GM18907 (cell line): ENCODE results near the gene SPOCK1.
A peak's percentile ranks its signal among the peaks of the same experiment; 100 is the strongest.
"Not testable (repeated sequence)": the region's sequence is repeated elsewhere in the genome, so short reads cannot be mapped to it uniquely, and the experiment has no call there.

ENCODE experiments used
- ATAC-seq: cut with Tn5 transposase; IDR thresholded peaks from one replicate; pipeline ENCODE4 v1.9.1; 2021; ENCODE audit warnings: mild to moderate bottlenecking, moderate library complexity; ENCODE audit not compliant: unreplicated experiment

The SPOCK1 gene

DNA sequence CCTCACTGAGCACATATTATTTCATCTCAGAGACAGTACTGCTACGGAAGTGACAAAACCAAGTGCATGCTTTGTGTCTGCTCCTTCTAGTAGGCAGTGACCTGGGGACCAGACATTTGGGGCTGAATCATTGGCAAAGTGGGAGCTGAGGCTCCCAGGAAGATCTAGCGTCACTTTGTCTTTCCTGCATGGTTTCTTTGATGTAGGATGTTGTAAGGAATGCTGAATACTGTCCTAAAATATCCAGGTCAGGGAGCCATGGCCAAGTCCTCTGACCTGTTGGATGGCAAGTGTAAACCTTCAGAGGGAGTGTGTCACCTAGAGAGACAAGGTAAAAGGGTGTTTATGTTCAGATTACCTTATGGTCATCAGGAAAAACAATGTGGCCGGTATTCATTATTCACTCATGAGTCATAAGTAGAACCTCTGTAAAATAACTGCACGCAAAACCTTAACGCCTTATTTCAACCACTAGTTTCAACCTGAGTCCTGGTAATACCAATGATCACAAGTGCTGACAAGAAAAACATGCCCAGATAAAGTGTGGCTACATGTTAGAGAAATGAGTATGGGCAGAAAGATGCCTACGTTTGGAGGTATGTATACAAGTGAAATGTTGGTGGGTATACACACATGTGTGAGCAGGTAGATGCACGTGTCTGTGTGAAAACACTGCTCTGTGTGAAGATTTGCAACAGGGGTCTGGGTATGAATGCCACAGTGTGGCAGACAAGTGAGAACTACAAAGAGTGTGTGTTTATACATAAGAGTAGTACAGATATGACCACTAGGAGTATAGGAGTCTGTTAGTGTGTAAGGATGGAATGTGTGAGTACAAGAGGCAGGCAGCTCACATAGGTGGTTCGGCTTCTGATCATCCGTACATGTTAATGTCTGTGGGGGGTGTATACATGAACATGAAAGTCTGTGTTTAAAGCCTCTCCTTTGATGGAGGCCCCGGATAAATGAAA is 263.9 kb downstream of the SPOCK1 start:
- ATAC-seq: no peak

DNA sequence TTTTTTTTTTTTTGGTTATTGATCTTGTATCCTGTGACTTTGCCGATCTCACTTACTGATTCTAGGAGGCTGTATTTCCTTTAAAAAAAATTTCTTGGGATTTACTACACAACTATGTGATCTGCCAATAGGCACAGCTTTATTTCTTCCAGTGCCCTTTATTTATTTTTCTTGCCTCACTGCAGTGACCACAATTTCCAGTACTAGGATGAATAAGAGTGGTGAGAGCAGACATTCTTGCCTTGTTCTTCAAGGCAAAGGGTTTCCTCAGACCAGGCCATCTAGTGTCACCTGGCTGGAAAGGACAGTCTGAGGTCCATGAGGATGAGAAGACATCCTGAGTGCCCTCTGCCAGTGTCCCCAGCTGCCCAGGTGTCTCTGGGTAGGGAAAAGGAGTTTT is 265.4 kb downstream of the SPOCK1 start:
- no peak for ATAC-seq

DNA sequence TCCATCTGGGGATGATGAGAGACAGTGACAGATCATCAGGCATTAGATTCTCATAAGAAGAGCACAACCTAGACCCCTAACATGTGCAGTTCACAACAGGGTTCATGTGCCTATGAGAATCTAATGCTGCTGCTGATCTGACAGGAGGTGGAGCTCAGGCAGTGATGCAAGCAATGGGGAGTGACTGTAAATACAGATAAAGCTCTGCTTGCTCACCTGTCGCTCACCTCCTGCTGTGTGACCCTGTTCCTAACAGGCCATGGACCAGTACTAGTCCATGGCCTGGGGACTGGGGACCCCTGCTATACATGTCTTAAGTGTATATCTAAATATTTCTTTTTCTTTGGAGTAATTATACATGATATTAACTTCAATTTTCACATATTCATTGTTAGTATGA is 265.8 kb downstream of the SPOCK1 start:
- not testable (repeated sequence) for ATAC-seq

DNA sequence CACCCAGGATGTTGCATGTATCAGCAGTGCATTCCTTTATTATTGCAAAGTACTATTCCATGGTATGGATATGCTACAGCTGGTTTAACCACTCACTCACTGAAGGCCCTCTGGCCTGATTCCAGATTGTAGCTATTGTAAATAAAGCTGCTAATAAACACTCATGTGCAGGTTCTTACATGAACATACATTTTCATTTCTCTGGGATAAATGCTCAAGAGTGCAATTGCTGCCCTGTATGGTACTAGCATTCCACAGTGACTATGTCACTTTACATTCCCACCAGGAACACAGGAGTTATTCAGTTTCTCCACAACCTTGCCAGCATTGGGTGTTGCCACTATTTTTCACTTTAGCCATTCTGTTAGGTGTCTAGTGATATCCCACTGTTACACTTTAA is 267.6 kb downstream of the SPOCK1 start:
- no peak for ATAC-seq

DNA sequence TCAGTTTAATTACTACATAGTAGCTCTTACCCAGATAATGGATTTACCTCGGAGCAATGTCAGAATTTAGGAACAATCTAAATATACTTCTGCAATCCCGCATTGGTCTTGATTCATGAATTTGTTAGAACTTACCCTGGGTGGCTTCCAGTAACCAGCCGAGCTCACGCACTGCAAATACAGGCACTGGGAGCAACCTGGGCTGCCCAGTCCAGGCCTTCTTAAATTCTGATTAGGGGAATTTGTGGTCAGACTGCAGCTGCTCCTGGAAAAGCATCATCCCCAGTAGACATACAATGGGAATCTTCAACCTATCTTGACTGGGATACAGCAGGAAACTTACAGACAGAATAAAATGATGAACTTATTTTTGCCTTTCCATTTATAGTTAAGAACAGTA is 270.3 kb downstream of the SPOCK1 start:
- no peak for ATAC-seq

DNA sequence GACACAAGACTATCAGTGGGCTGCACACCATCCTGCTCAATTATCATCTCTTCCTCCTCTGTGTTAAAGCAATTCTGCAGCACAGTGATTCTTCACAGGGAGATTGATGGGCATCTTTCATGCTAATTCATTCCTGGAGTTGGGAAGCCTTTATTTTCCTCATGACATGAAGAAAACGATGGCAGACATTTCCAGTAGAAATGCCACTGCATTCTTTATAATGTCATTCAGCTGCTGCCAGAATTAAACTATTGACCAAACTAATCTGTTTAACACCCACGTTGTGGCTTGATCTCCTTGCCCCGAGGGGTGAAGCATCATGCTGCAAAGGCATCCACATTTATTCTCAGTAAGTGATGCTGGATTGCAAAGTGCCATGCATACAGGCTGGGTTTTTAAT is 273.0 kb downstream of the SPOCK1 start:
- no peak for ATAC-seq

DNA sequence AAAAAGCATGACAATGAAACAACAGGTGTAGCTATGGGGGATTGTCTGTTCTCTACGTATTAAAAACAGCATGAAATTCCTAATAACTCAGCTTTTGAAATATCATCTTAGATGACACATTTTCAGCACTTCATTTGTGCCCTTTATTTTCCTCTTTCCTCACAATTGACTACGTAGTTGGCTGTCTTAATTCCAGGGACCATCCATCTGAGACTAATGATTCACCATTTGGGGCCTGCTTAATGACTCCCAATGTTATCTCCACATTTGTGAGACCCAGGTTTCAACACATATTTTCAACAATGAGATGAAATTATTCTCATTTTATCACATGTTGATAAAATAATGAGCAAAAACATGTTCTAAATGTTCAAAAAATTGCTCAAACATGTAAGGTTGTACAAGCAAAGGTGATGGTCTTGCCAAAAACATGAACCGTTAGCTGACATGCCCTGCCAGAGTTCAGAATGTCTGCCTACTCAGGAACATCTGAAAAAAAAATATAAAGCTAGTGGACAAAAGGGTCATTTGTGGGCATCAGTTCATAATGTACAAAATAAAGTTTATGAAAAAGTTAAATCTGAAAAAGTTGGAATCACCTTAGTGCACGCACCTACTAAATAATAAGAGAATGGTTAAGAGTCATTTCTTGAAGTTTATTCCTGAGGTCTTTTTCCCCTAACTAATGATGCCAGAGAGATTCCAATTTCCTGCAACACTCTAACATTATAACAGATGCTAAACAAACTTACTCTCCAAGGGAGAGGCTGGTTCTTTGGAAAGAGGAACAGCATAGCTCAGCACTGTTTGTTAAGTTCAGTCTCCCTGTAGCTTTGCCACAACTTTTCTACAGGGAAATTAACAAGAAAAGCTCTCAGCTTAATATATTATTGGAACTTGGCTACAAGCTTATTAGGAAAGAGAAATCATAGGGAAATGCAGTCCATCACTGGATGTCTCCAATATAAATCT is 275.5 kb downstream of the SPOCK1 start:
- ATAC-seq: no peak

DNA sequence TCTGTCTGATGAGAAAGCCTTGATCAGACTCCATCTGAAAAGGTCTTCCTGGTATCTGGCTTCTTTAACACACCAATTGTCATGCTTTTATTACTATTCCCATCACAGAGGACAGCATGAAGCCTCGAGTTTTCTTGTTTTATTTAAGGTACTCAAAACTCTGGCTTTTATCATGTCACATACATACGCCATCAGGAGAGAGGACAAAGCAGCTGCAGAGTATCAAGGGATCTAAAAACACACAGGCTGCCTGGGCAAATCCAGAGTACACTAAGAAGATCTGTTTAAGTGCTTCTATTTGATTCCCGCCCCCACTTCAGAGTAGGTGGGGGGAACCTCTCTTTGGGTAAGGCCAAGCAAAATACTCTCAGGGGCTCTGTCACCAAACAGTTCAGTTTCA is 277.2 kb downstream of the SPOCK1 start:
- no peak for ATAC-seq

DNA sequence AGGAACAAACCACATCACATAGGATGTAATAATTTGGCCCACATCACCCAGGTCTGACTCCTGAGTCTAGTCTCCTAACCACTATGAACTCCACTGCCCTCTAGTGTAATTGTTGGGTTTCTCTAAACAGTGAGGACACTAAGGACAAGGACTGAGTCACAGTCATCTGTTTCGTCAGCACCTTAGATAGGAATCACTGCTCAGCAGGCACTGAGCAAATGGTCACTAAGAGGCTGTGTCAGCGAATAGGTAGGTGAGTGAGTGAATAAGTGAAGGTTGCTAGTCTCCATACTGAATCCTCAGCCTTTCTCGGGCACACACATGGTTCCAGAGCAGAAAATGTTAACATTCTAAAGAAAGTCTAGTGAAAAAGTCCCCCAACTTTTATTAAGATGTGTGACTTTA is 278.6 kb downstream of the SPOCK1 start:
- peak; percentile 92 for ATAC-seq

DNA sequence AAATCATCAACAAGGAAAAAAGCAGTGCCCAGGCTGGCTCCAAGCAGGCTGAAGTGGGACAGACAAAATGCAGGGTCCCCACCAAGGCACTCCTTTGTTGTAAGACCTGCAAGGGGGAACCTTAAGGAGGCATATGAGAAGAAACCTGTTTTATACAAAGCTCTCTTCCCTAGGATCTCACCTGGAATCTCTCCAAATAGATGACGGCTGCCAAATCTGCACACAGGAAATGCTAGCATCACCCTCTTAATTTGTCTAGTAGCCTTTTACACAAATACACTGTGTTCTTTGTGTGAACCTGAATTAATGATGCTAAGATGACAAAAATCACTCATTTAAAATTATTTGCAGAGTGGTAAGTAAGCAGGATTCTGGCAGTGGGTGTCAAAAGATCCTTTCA is 280.2 kb downstream of the SPOCK1 start:
- ATAC-seq: no peak

DNA sequence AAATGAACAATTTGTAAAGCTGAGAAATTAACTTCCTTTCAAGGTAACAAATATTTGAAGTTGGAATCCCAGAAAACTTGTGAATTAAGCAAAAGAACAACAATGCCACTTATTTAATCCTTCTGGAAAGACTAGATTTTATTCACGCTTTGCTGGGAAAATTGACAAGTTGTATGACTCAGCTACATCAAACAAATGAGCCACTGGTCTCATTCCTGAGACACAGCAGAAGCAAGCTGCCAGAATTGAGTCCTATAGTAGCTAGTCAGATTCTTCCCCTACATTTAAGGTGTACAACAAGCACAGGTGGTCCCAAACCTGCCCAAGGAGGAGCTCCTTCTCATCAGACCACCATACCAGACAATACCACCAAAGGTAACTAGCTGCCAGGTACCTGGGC is 280.7 kb downstream of the SPOCK1 start:
- ATAC-seq: no peak

DNA sequence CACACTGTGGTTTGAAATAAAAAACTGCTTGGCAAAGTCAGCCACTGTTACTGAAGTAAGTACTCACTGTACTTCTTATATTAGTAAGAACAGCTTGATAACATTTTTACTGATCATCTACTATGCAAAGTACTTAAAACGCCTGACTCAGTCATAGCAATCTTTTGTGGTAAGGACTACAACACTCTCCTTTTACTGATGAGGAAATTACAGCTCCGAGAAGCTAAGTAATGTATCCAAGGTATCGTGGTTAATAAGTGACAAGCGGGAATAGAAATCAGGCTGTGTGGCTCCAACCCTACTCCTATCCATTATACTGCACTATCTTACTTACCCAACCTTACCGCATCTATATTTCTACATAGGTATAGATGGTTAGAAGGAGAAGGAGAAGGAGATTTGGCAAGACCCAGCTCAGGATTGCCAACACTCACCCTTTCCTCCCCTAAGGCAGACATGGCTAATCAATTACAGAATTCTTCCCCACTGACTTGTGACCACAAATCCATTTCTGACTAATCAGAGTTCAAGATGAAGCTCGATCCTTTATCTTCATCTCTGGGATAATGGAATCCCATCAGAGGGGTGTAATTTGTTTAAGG is 281.4 kb downstream of the SPOCK1 start:
- ATAC-seq: no peak

DNA sequence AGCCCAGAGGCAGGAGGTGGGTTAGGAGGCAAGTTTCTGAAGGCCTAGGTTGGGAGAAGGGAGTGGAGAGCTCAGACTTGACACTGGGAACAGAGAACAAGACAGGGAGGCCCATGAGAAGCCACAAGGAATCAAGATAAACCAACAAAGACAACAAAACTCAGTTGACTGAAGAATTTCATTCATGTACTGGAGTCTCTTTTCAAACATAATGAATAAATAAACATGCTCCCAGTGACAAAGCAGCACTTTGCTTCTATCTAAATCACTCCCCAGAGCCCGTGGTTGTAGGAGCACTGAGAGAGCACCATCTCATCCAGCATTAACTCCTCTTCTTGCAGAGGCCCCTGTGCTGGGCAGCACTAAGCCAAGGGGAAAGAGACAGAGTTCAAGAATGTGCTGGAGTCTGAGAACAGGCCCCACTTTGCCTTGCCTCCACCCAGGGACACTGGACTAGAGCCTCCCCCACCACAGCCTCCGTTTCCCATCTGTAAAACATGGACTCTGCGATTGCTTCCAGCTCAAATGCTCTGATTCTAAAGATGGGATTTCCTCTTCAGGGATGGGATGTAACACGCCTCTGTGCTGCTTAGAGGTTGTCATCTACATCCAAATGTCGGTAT is 282.0 kb downstream of the SPOCK1 start:
- ATAC-seq: no peak

DNA sequence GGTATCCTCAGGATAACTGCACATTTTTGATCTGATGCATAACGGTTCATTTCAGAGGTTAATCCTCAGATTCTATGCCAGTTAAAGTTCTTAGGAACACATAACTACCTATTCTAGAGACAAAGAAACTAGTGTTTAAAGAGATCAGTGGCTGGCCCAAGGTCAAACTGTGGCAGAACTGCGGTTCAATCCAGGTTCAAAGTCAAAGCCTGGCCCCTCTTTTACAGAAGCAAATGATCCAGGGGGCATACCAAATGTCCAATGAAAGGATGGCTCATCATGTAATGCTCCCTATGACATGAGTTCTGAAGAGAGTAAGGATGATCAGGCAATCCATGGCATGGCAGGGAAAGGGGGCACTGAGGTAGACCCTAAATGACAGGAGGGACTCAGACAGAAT is 283.3 kb downstream of the SPOCK1 start:
- ATAC-seq: no peak

DNA sequence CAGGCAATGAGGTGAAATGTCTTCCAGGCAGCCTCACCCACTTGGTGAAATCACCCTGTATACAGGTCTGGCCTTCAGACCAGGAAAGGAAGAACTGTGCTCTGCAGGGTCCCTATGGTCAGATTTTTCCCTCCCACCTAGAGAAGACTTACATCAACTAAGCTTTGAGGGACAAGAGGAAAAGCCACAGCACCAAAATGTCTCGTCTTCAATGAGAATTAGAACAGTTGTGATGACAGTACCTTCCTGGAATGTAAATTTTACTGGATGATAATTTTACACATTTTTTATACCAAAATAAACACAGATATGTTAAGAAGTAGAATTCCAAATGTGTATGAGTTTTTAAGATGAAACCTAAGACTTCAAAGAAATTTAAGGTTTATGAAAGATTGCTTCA is 283.9 kb downstream of the SPOCK1 start:
- ATAC-seq: no peak

DNA sequence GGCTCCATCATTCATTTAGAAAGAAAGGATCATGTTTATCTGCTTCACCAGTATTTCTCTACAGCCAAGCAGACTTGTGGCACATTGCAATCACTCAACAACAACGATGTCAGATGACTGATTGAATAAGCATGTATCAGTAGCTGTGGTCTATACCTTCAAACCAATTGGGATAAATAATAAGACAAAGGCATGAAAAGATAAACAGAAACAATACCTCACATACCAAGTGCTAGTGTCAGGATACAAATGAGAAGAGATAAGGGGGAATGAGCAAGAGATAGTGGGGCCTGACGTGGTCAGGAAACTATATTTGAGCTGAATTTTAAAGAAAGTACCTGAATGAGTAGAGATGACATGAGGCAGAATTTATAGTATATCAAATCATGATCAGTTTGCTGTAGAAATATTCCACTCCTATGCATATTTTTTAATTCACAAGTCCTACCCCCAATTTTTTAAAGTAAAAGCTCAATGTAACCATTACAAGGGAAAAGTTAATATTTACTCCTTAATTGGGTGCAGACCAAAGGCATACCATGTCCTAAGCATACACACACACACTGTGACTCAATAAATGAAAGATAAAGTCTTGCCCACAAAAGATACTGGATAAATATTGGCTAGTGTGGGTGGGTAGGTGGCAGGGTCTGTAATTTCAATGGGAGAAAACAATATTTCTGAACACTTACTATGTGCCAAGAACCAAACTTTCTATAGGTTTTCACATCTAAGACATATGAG is 284.5 kb downstream of the SPOCK1 start:
- no peak for ATAC-seq

DNA sequence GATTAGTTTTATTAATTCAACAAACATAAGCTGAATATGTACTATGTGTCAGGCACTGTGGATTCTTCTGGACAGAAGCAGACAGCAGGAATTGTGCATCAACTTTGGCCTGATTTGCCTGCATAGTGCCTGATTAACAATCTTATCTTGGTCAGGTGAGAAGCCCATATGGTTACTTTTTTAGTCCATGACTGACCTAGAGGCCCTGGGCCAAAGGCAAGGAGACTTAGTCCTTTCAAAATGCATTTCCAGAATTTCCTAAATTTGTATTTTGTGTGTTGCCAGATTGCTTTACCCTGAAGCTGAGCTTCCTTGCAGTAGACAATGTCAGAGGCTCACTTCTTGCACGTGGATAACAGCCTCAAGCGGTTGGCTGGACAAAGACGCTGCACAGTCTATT is 286.7 kb downstream of the SPOCK1 start:
- no peak for ATAC-seq

DNA sequence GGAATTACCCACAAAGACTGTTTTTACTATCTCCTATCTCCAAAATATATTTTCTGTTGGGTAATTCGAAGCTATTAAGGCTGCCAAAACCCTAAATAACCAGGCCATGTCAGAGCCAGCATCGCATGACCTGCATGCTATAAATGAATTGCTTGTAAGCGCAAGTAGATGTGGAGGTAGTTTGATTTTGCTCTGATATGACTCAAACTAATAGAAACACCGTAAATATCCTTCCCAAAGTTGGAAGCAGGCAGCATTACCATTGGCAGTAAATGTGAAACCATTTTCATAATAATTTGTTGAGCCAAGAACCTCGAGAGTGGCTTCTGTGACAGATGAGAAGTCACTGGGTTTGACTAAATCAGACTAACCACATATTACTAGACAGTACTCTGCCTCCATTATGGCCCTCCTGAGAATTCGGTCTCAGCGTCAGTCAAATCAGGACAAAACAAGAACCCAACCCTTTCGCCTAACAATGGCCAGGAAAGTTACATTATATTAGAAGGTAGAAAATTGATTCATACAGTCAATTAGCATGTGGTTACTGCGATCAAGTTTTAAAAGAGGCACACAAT is 289.8 kb downstream of the SPOCK1 start:
- ATAC-seq: no peak

DNA sequence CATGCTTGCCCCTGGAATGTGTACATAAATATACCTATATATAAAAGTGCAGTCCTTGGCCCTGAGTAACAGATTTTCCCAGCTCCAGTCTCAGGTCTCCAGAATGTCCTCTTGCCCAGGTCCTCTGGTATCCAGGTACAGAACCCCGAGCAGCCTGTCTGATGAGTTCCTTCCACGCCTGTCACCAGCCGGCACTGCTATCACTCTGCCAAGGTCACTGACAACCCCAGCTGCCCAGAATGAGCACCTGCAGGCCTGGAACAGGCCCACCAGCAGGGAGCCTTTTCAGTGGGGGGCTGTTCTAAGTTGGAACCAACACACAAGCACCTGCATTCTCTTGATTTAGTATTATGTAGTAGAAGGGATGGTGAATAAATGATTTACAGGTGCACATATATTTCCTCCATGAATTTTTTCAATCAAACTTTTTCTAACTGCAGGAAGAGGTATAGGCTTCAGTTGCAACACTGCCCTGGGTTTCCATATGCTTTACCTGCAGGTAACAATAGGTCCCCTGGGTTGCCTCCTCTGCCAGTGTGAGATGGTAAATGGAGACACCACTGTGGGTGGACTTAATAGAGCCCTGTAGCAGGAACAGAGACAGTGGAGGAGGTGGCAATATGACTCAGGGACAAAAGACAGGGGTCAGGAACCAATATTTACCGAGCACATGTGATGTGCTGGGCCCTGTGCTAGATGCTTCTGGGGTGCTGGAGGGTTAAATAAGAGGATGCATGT is 291.9 kb downstream of the SPOCK1 start:
- no peak for ATAC-seq
